ENCODE measurements around the gene CPNE4. TPM values are rescaled to one million over a fixed set of nuclear protein-coding genes. Genes with fewer than 3 reads are reported as not detected.
A peak's percentile ranks its signal among the peaks of the same experiment; 100 is the strongest.

Gene CPNE4
- total RNA-seq, 1 donor from 2014 or later = 0.26 TPM

GRCh38 chr3:131795390-131796090 is 239.3 kb downstream of the CPNE4 start:
- peak; percentile 53 for ATAC-seq

DNA sequence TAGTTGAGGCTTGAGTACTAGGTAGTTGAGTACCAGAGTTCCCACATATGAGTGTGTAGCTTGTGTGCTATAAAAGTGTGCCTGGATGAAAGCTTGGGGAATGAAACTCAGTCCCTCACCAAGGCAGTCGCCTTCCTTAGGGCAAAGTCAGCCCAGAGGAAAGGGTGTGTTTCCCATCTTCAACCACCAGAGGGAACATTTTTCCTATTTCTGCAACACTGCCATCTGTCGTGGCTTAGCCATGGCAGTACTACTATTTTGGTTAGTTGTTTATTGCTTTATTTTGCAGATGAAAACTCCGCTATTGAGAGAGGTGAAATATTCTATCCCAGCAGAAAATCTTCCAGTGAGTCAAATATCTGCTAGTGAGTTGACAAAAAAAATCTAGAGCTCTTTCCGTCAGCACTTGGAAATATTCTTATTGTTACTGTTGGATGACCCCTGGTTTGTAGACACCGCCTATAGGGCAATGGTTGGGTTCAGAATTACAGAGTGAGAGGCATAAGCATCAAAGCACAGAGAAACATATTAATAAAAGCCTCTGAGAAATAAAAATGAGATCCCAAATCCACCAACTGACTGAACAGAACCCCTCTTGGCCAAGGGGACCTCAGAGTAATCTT is 239.9 kb downstream of the CPNE4 start:
- peak; percentile 93 for ATAC-seq
- intact Hi-C loops (cut with DNase I) = no loop called here
- DNase-seq = no peak

More at GRCh38 chr3:131795390-131796090, 239.3 kb downstream of the CPNE4 start:
- no peak for DNase-seq
- TF ChIP-seq, protein P1, sequence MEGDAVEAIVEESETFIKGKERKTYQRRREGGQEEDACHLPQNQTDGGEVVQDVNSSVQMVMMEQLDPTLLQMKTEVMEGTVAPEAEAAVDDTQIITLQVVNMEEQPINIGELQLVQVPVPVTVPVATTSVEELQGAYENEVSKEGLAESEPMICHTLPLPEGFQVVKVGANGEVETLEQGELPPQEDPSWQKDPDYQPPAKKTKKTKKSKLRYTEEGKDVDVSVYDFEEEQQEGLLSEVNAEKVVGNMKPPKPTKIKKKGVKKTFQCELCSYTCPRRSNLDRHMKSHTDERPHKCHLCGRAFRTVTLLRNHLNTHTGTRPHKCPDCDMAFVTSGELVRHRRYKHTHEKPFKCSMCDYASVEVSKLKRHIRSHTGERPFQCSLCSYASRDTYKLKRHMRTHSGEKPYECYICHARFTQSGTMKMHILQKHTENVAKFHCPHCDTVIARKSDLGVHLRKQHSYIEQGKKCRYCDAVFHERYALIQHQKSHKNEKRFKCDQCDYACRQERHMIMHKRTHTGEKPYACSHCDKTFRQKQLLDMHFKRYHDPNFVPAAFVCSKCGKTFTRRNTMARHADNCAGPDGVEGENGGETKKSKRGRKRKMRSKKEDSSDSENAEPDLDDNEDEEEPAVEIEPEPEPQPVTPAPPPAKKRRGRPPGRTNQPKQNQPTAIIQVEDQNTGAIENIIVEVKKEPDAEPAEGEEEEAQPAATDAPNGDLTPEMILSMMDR (IDR thresholded peaks at IDR 0.05) = no peak
- H3K27ac ChIP-seq = no peak overlapping the region
- intact Hi-C loops (cut with DNase I) = no loop called here
- H3K4me3 ChIP-seq = no peak overlapping the region
- H3K9me3 ChIP-seq = no peaks in the 10 kb centered on the region
- peaks cover 10% of the 10 kb centered on the region for H3K4me1 ChIP-seq
- H3K27me3 ChIP-seq = no peaks in the 10 kb centered on the region
- no peaks in the 10 kb centered on the region for H3K36me3 ChIP-seq

GRCh38 chr3:131793870-131794269 is 240.9 kb downstream of the CPNE4 start:
- no peaks in the 10 kb centered on the region for H3K36me3 ChIP-seq
- DNase-seq (no peak), ATAC-seq (no peak)
- TF ChIP-seq, protein P1 (IDR thresholded peaks at IDR 0.05) = no peak
- H3K9me3 ChIP-seq = no peaks in the 10 kb centered on the region
- H3K27ac ChIP-seq = no peak overlapping the region
- peaks cover 10% of the 10 kb centered on the region for H3K4me1 ChIP-seq
- intact Hi-C loops (cut with DNase I) = no loop called here
- no peak overlapping the region for H3K4me3 ChIP-seq
- no peaks in the 10 kb centered on the region for H3K27me3 ChIP-seq

More for the DNA sequence above, 239.9 kb downstream of the CPNE4 start:
- no peaks in the 10 kb centered on the region for H3K36me3 ChIP-seq
- H3K27ac ChIP-seq = no peak overlapping the region
- TF ChIP-seq, protein P1 (IDR thresholded peaks at IDR 0.05) = peak; percentile 86
- H3K4me3 ChIP-seq = no peak overlapping the region
- H3K27me3 ChIP-seq = no peaks in the 10 kb centered on the region
- H3K4me1 ChIP-seq = peaks cover 10% of the 10 kb centered on the region
- H3K9me3 ChIP-seq = no peaks in the 10 kb centered on the region

DNA sequence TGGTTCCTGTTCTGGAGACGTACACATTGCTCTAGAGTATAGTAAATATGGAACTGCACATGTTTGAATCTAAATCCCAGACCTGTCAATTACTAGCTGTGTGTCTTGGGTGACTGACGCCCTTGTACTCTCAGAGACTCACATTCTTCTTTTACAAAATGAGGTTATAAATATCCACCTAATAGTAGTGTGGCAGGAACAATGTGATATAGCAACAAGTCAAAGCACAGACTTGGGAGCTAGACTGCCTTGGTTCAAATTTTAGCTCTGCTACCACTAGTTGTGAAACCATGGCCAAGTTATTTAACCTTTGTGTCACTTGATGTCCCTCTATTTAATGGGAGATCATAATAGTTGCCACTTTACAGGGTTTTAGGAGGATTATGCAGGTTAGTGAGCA is 245.6 kb downstream of the CPNE4 start:
- H3K27me3 ChIP-seq = no peaks in the 10 kb centered on the region
- H3K4me1 ChIP-seq = no peaks in the 10 kb centered on the region
- H3K36me3 ChIP-seq = no peaks in the 10 kb centered on the region
- H3K4me3 ChIP-seq = no peak overlapping the region
- H3K27ac ChIP-seq = no peak overlapping the region
- TF ChIP-seq, protein P1 (IDR thresholded peaks at IDR 0.05) = no peak
- H3K9me3 ChIP-seq = no peaks in the 10 kb centered on the region
- DNase-seq (no peak), ATAC-seq (no peak)
- intact Hi-C loops (cut with DNase I) = no loop called here

- H3K9me3 ChIP-seq = no peaks in the 10 kb centered on the region
- intact Hi-C loops (cut with DNase I) = no loop called here
- no peaks in the 10 kb centered on the region for H3K4me1 ChIP-seq
- ATAC-seq (no peak), DNase-seq (no peak)
- H3K27me3 ChIP-seq = no peaks in the 10 kb centered on the region
- TF ChIP-seq, protein P1 (IDR thresholded peaks at IDR 0.05) = no peak
- H3K27ac ChIP-seq = no peak overlapping the region
- H3K4me3 ChIP-seq = no peak overlapping the region
- no peaks in the 10 kb centered on the region for H3K36me3 ChIP-seq
These were observed 248.4 kb downstream of the CPNE4 start for GRCh38 chr3:131786386-131786785.
